Erythroblast (primary cell): ENCODE data around the gene PARP14.
"Not testable (repeated sequence)": the region's sequence is repeated elsewhere in the genome, so short reads cannot be mapped to it uniquely, and the experiment has no call there.

Experiments
- GATA1 ChIP-seq: IDR thresholded peaks from 2 replicates; pipeline ENCODE4 v1.6.1; 2011; ENCODE audit warnings: low read depth, mild to moderate bottlenecking, control low read depth, low read length, moderate library complexity
- POLR2A ChIP-seq: IDR thresholded peaks from 2 replicates; pipeline ENCODE4 v1.6.1; 2011; ENCODE audit warnings: mild to moderate bottlenecking, low read length

DNA sequence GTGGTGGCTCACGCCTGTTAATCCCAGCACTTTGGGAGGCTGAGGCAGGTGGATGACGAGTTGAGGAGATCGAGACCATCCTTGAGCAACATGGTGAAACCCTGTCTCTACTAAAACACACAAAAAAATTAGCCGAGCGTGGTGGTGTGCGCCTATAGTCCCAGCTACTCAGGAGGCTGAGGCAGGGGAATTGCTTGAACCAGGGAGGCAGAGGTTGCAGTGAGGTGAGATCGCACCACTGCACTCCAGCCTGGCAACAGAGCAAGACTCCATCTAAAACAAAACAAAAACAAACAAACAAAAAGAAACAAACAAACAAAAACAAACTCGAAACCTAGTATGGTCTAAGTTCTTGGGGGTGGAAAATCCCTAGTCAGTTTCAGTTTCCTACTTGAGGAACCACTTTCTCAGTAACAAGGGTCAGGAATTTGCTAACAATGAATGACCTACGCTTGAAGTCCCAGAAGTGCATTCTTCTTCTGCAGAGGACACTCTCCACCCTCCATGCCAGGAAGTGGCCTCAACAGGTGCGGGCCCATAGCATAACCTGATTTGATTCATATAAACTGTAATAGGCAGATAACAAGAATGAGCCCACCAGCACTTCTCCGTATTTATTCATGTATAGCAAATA is 2.3 kb downstream of the PARP14 start:
- not testable (repeated sequence) for TF ChIP-seq POLR2A, GATA1
